Gastrocnemius medialis (tissue), 4 donors: ENCODE results near the gene KLHDC1. TPM values are rescaled to one million over a fixed set of nuclear protein-coding genes. Genes with fewer than 3 reads are reported as not detected.

Experiments used
- ATAC-seq, 2 donors: fragments of 150-250 bp; one replicate each; pipeline ENCODE4 v1.9.1; 2016
- DNase-seq, 2 donors: peaks; one replicate each; pipeline ENCODE4 v3.0.0-alpha.2; 2019
- H3K27ac ChIP-seq, 4 donors: fragments of 200-600 bp; sonication (generic); 1 replicate in 1 of 4; 2 replicates in 3 of 4; pipeline ENCODE4 v1.5.1; 2016 to 2018; ENCODE audit warnings: mild to moderate bottlenecking in 2 of 4, moderate library complexity in 1 of 4
- H3K27me3 ChIP-seq, 3 donors: fragments of 200-600 bp; sonication (generic) in 2 of 3; 1 replicate in 1 of 3; 2 replicates in 2 of 3; pipeline versions ENCODE4 v1.5.1 to v1.6.0; 2016 to 2019; ENCODE audit warnings: mild to moderate bottlenecking in 1 of 3, moderate library complexity in 1 of 3
- H3K36me3 ChIP-seq, 2 donors: fragments of 200-600 bp; sonication (generic) in 1 of 2; one replicate each; pipeline ENCODE4 v1.5.1; 2017 to 2018
- H3K4me1 ChIP-seq, 2 donors: fragments of 200-600 bp; sonication (generic) in 1 of 2; one replicate each; pipeline ENCODE4 v1.5.1; 2016 to 2017; ENCODE audit warnings: mild to moderate bottlenecking in 2 of 2
- H3K4me3 ChIP-seq, 4 donors: fragments of 200-600 bp; sonication (generic) in 3 of 4; 1 replicate in 1 of 4; 2 replicates in 3 of 4; pipeline ENCODE4 v1.5.1; 2016 to 2019; ENCODE audit warnings: mild to moderate bottlenecking in 2 of 4
- H3K9me3 ChIP-seq, 3 donors: fragments of 200-600 bp; sonication (generic) in 2 of 3; 1 replicate in 1 of 3; 2 replicates in 2 of 3; pipeline ENCODE4 v1.5.1; 2016 to 2019
- CTCF ChIP-seq, 5 experiments: fragments of 450-650 bp in 3 of 5; fragments of 200-600 bp in 2 of 5; sonication (generic) in 2 of 5; IDR thresholded peaks in 4 of 5; conservative IDR thresholded peaks in 1 of 5; 1 replicate in 4 of 5; 2 replicates in 1 of 5; pipeline ENCODE4 v1.5.1; 2016 to 2019; ENCODE audit warnings: antibody characterized with exemption in 5 of 5, mild to moderate bottlenecking in 3 of 5, moderate library complexity in 3 of 5
- POLR2A ChIP-seq, 2 donors: fragments of 450-650 bp; IDR thresholded peaks; one replicate each; pipeline ENCODE4 v1.6.1; 2017; ENCODE audit warnings: antibody characterized with exemption in 2 of 2, mild to moderate bottlenecking in 2 of 2, moderate library complexity in 2 of 2
- in situ Hi-C, 4 donors: fragments of 200-750 bp; cut with MboI; loops; one replicate each; pipeline versions ENCODE4 v1.15.0 to v1.8.0; 2017; ENCODE audit warnings: low sequenced_read_pairs in 4 of 4
- intact Hi-C: fragments of 100-400 bp; cut with DNase I; formaldehyde crosslinking; loops from one replicate; pipeline ENCODE4 v1.15.1; 2023; ENCODE audit warnings: low total_unique reads
- total RNA-seq, 4 donors: library from RNA; depleted of rRNA; stranded (reverse); fragments of >200 nt; gene quantifications; one replicate each; pipeline versions ENCODE4 v1.1.0 to v1.2.3, GENCODE V29; 2016

Gene KLHDC1
- total RNA-seq, 4 donors from 2014 or later, result 4.1 to 7.2 (median 4.7) TPM

DNA sequence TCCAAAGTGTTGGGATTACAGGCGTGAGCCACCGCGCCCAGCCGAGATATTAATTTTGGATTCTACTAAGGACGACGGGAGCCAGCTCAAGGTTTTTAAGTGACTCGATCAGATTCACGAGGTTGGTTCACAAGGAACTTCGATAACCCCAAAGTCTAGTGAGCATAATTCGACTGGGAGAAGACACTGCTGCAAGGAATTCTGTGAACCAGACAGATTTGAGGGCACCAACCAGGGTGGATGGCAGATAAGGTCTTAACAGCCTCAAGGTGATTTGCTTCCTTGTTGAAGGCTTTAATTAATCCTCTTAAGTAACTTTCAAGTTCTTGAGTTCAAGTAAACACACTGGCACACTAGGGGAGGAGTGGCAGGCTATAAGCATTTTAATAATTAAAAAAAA, 73.9 kb downstream of the KLHDC1 start:
- in situ Hi-C loops, result loop anchor here in 2 of 4 donors (10.0 kb wide), 1 partner anchor 132 kb away; the partner anchor contains the start of gene DNAAF2 (in 2 of the 2)

DNA sequence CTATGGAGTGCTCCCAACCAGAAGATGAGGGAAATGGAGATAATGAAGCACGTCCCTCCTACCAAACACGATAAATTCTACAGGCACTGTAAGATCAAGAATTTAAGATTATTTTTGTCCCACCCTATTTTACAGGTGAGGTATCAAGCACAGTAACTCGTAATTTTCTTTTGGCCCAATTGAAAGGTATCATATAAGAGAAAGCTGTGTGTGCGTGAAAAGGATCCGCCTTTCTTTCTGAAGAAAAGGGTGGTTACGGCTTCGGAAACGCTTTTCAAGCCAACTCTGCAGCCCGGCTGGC, 74.3 kb downstream of the KLHDC1 start:
- peaks cover 0 to 9% of the 10 kb centered on the region in 2 donors for H3K36me3 ChIP-seq
- intact Hi-C loops, result loop anchor here (5.0 to 10.0 kb wide), 2 partner anchors 85 to 348 kb away; partner anchors contain the start of genes NEMF and VCPKMT
- ATAC-seq (no peak), DNase-seq (no peak)
- in situ Hi-C loops, result loop anchor here in 2 of 4 donors (10.0 kb wide), 1 partner anchor 132 kb away; the partner anchor contains the start of gene DNAAF2 (in 2 of the 2)
- H3K27me3 ChIP-seq, result no peaks in the 10 kb centered on the region
- H3K4me1 ChIP-seq, result peaks cover 33 to 37% of the 10 kb centered on the region in 2 donors
- H3K4me3 ChIP-seq, result peak overlapping the region; percentile 68 to 100 (median 86)
- H3K9me3 ChIP-seq, result no peaks in the 10 kb centered on the region
- TF ChIP-seq CTCF (IDR thresholded peaks at IDR 0.05 in 4 of 5, conservative IDR thresholded peaks at IDR 0.05 in 1 of 5) (no peak), POLR2A (IDR thresholded peaks at IDR 0.05) (no peak)
- peak overlapping the region; percentile 94 to 100 (median 96) for H3K27ac ChIP-seq

More for the DNA sequence above, 73.9 kb downstream of the KLHDC1 start:
- no peaks in the 10 kb centered on the region for H3K27me3 ChIP-seq
- peak overlapping the region; percentile 68 to 100 (median 86) for H3K4me3 ChIP-seq
- H3K4me1 ChIP-seq, result peaks cover 33 to 35% of the 10 kb centered on the region in 2 donors
- H3K9me3 ChIP-seq, result no peaks in the 10 kb centered on the region
- no peak for ATAC-seq
- DNase-seq, result no peak
- TF ChIP-seq POLR2A (IDR thresholded peaks at IDR 0.05) (no peak), CTCF (IDR thresholded peaks at IDR 0.05 in 4 of 5, conservative IDR thresholded peaks at IDR 0.05 in 1 of 5) (no peak)
- H3K36me3 ChIP-seq, result peaks cover 0 to 5% of the 10 kb centered on the region in 2 donors
- H3K27ac ChIP-seq, result peak overlapping the region; percentile 94 to 100 (median 96)
- intact Hi-C loops, result loop anchor here (5.0 to 10.0 kb wide), 2 partner anchors 85 to 348 kb away; partner anchors contain the start of genes NEMF and VCPKMT

GRCh38 chr14:49767571-49768300, 74.8 kb downstream of the KLHDC1 start, which contains the start of gene KLHDC2:
Gene KLHDC2, plus strand, starts transcription at chr14:49768153. Its CDS starts 316 bp downstream, at chr14:49768469.
- peak within 1 kb of the TSS; percentile 94 to 100 (median 96) for H3K27ac ChIP-seq
- H3K36me3 ChIP-seq, result peaks cover 0 to 14% of the 10 kb centered on the region in 2 donors
- intact Hi-C loops (loop anchor here (1.0 to 10.0 kb wide), 4 partner anchors 75 to 347 kb away; partner anchors contain the start of genes KLHDC1, NEMF and VCPKMT), in situ Hi-C loops (loop anchor here in 2 of 4 donors (10.0 kb wide), 1 partner anchor 133 kb away; the partner anchor contains the start of gene DNAAF2 (in 2 of the 2))
- H3K4me3 ChIP-seq, result peak within 1 kb of the TSS; percentile 84 to 100 (median 88)
- DNase-seq (peak; percentile 85 to 87), ATAC-seq (peak; percentile 91 to 92)
- peak; percentile 92 to 98 for TF ChIP-seq POLR2A (IDR thresholded peaks at IDR 0.05)
- TF ChIP-seq CTCF (IDR thresholded peaks at IDR 0.05 in 4 of 5, conservative IDR thresholded peaks at IDR 0.05 in 1 of 5), result peak; percentile 39 to 56 (median 46)
- peaks cover 33 to 37% of the 10 kb centered on the region in 2 donors for H3K4me1 ChIP-seq
- H3K9me3 ChIP-seq, result no peaks in the 10 kb centered on the region
- no peaks in the 10 kb centered on the region for H3K27me3 ChIP-seq

DNA sequence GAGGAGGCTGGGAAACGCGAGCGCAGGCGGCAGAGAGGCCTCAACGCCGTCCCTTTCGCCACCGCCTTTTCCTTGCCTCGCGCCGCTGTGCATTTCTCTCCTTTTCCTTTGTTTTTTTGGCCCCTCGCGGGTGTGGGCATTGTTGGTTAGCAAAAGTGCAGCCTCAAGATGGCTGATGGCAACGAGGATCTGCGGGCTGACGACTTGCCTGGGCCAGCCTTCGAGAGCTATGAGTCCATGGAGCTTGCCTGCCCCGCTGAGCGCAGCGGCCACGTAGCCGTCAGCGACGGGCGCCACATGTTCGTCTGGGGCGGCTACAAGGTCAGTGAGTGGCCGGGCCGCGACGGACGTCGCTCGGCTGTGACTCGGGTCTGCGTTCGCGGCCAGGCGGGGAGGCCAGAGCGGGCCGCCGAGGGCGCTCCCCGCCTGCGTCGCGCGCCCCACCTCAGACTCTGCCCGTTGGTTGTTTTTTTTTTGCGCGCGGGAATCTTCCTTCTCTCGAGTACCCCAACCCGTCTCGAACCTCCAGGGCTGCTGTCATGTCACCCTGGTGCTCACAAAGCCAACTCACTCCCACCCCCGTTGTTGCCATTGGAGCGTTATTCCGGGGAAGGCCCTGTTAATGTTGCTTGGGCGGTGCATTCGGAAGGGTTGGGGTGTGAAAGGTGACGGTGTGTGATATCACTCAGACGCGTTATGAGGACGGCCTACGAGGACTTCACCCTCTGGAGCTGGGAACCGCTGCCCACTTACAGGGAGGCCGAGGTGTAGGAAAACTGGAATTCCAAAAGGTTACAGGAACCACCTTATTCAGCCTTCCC, 75.6 kb downstream of the KLHDC1 start:
- in situ Hi-C loops, result loop anchor here in 2 of 4 donors (10.0 kb wide), 1 partner anchor 134 kb away; the partner anchor contains the start of gene DNAAF2 (in 2 of the 2)
- intact Hi-C loops, result loop anchor here (1.0 to 10.0 kb wide), 4 partner anchors 76 to 346 kb away; partner anchors contain the start of genes KLHDC1, NEMF and VCPKMT
- ATAC-seq (peak; percentile 59 to 67), DNase-seq (peak; percentile 29 to 66)
- Histone ChIP-seq H3K27ac (peak overlapping the region; percentile 94 to 100 (median 96)), H3K9me3 (no peaks in the 10 kb centered on the region), H3K36me3 (peaks cover 0 to 16% of the 10 kb centered on the region in 2 donors), H3K4me3 (peak overlapping the region; percentile 84 to 100 (median 88)), H3K4me1 (peaks cover 33 to 37% of the 10 kb centered on the region in 2 donors), H3K27me3 (no peaks in the 10 kb centered on the region)
- TF ChIP-seq CTCF (IDR thresholded peaks at IDR 0.05 in 4 of 5, conservative IDR thresholded peaks at IDR 0.05 in 1 of 5) (no peak), POLR2A (IDR thresholded peaks at IDR 0.05) (no peak)
